ENCODE results near the gene OR51Q1.

Gene OR51Q1

GRCh38 chr11:5421811-5422210 is at the start of gene OR51Q1:
Gene OR51Q1 (plus strand): TSS chr11:5422111. CDS start chr11:5422201, 90 bp downstream.
- no peak for DNase-seq

GRCh38 chr11:5380740-5381342 is 41.1 kb upstream of the OR51Q1 start:
- no peak for DNase-seq

- DNase-seq: no peak
Measured at GRCh38 chr11:5383576-5383975, 38.3 kb upstream of the OR51Q1 start, which contains the start of gene OR51M1. Gene OR51M1 (plus strand): TSS chr11:5383812. CDS start chr11:5389399, 5,587 bp downstream.

- no peak for DNase-seq
Measured at GRCh38 chr11:5384335-5384734, 37.6 kb upstream of the OR51Q1 start.

GRCh38 chr11:5390210-5390609 is 31.7 kb upstream of the OR51Q1 start:
- DNase-seq: no peak

- DNase-seq: no peak
Measured at GRCh38 chr11:5394091-5394490, 27.8 kb upstream of the OR51Q1 start.

- no peak for DNase-seq
Measured at GRCh38 chr11:5398936-5399335, 23.0 kb upstream of the OR51Q1 start.

- no peak for DNase-seq
Measured at GRCh38 chr11:5405173-5405572, 16.7 kb upstream of the OR51Q1 start.

GRCh38 chr11:5420993-5421392 is 918 bp upstream of the OR51Q1 start:
- no peak for DNase-seq

GRCh38 chr11:5423131-5423530 is 1.2 kb downstream of the OR51Q1 start:
- DNase-seq: no peak

GRCh38 chr11:5441414-5441813 is 19.5 kb downstream of the OR51Q1 start, which contains the start of gene OR51I1:
Gene OR51I1 (minus strand): TSS chr11:5441514. CDS start chr11:5441514, 0 bp downstream.
- DNase-seq: no peak

GRCh38 chr11:5443835-5444393 is 22.0 kb downstream of the OR51Q1 start:
- no peak for DNase-seq

- no peak for DNase-seq
Measured at GRCh38 chr11:5449023-5449422, 27.1 kb downstream of the OR51Q1 start, which contains the start of gene OR51I2. Gene OR51I2 (plus strand): TSS chr11:5449323. CDS start chr11:5453489, 4,166 bp downstream.

GRCh38 chr11:5449432-5449831 is 27.5 kb downstream of the OR51Q1 start:
- DNase-seq: no peak

- no peak for DNase-seq
Measured at GRCh38 chr11:5460983-5461621, 39.2 kb downstream of the OR51Q1 start.

- no peak for DNase-seq
Measured at GRCh38 chr11:5467527-5467926, 45.6 kb downstream of the OR51Q1 start.

Measured in activated CD4-positive, alpha-beta T cell treated with anti-CD3 and anti-CD28 coated beads, Interleukin-2, amount 50 U/mL, for 4 hours (primary cell).